HepG2 (cell line): Measurements from ENCODE around the gene MFAP1. TPM values are rescaled to one million over a fixed set of nuclear protein-coding genes. Genes with fewer than 3 reads are reported as not detected.

Experiments used
- ARNT2 ChIP-seq: sonication (generic); formaldehyde crosslinking; IDR thresholded peaks from 2 replicates; pipeline ENCODE4 v1.8.0; 2022; ENCODE audit warnings: mild to moderate bottlenecking, low read depth, missing genetic modification reagents, moderate library complexity
- DR1 ChIP-seq: sonication (generic); formaldehyde crosslinking; IDR thresholded peaks from 2 replicates; pipeline ENCODE4 v1.8.0; 2021; ENCODE audit warnings: mild to moderate bottlenecking, missing genetic modification reagents, inconsistent platforms
- GABPA ChIP-seq, 2 experiments: IDR thresholded peaks; 2 replicates each; pipeline ENCODE4 v1.6.1; 2011 to 2016; ENCODE audit warnings: low read depth in 2 of 2, low read length in 1 of 2, missing biosample characterization in 1 of 2, missing genetic modification characterization in 1 of 2
- GATAD2A ChIP-seq: IDR thresholded peaks from 2 replicates; pipeline ENCODE4 v1.6.1; 2016
- GFI1 ChIP-seq: sonication (generic); formaldehyde crosslinking; IDR thresholded peaks from 2 replicates; pipeline ENCODE4 v1.5.0; 2020; ENCODE audit warnings: missing genetic modification reagents, mild to moderate bottlenecking, borderline replicate concordance
- IRX3 ChIP-seq: sonication (generic); formaldehyde crosslinking; IDR thresholded peaks from 2 replicates; pipeline ENCODE4 v1.8.1; 2023; ENCODE audit warnings: mild to moderate bottlenecking, low read depth, missing genetic modification reagents, borderline replicate concordance
- MTA3 ChIP-seq: sonication (generic); formaldehyde crosslinking; IDR thresholded peaks from 2 replicates; pipeline ENCODE4 v1.4.0; 2020; ENCODE audit warnings: missing genetic modification reagents
- NFATC3 ChIP-seq: sonication (generic); formaldehyde crosslinking; IDR thresholded peaks from 2 replicates; pipeline ENCODE4 v1.5.1; 2020; ENCODE audit warnings: mild to moderate bottlenecking, missing genetic modification reagents
- PHB2 ChIP-seq: fragments of 450-650 bp; IDR thresholded peaks from 2 replicates; pipeline ENCODE4 v1.6.1; 2018; ENCODE audit not compliant: partially characterized antibody
- RARG ChIP-seq: sonication (generic); formaldehyde crosslinking; IDR thresholded peaks from 2 replicates; pipeline ENCODE4 v1.4.0; 2020; ENCODE audit warnings: low read depth, mild to moderate bottlenecking, missing genetic modification reagents
- RNF2 ChIP-seq: fragments of 450-650 bp; conservative IDR thresholded peaks from 2 replicates; pipeline ENCODE4 v1.6.1; 2016; ENCODE audit warnings: low read depth
- SIN3B ChIP-seq: fragments of 150-350 bp; IDR thresholded peaks from 2 replicates; pipeline ENCODE4 v1.6.1; 2014; ENCODE audit warnings: low read length
- ZFP90 ChIP-seq: sonication (generic); formaldehyde crosslinking; IDR thresholded peaks from 2 replicates; pipeline ENCODE4 v1.8.0; 2022; ENCODE audit warnings: missing genetic modification reagents, mild to moderate bottlenecking, inconsistent platforms, borderline replicate concordance
- ZFX ChIP-seq: sonication (generic); formaldehyde crosslinking; IDR thresholded peaks from 2 replicates; pipeline ENCODE4 v1.4.0; 2020; ENCODE audit warnings: mild to moderate bottlenecking, low read depth, missing genetic modification reagents, moderate library complexity
- ZNF12 ChIP-seq: sonication (generic); formaldehyde crosslinking; IDR thresholded peaks from 2 replicates; pipeline ENCODE4 v1.5.0; 2020; ENCODE audit warnings: missing genetic modification reagents
- ZNF235 ChIP-seq: sonication (generic); formaldehyde crosslinking; IDR thresholded peaks from 2 replicates; pipeline ENCODE4 v1.8.1; 2023; ENCODE audit warnings: mild to moderate bottlenecking, missing genetic modification reagents, borderline replicate concordance
- ZNF547 ChIP-seq: sonication (generic); formaldehyde crosslinking; IDR thresholded peaks from 2 replicates; pipeline ENCODE4 v1.5.1; 2020; ENCODE audit warnings: mild to moderate bottlenecking, missing genetic modification reagents
- ZNF570 ChIP-seq: sonication (generic); formaldehyde crosslinking; IDR thresholded peaks from 2 replicates; pipeline ENCODE4 v1.4.0; 2020; ENCODE audit warnings: mild to moderate bottlenecking, missing genetic modification reagents, borderline replicate concordance
- ZNF607 ChIP-seq: sonication (generic); formaldehyde crosslinking; IDR thresholded peaks from 2 replicates; pipeline ENCODE4 v1.5.1; 2020; ENCODE audit warnings: missing genetic modification reagents, mild to moderate bottlenecking, borderline replicate concordance
- ZNF615 ChIP-seq: sonication (generic); formaldehyde crosslinking; IDR thresholded peaks from 2 replicates; pipeline ENCODE4 v1.5.0; 2020; ENCODE audit warnings: mild to moderate bottlenecking, missing genetic modification reagents, borderline replicate concordance
- ZNF878 ChIP-seq: sonication (generic); formaldehyde crosslinking; IDR thresholded peaks from 2 replicates; pipeline ENCODE4 v1.8.1; 2023; ENCODE audit warnings: mild to moderate bottlenecking, missing genetic modification reagents, moderate library complexity
- polyA plus RNA-seq, 8 experiments: library from polyadenylated mRNA; depleted of rRNA in 3 of 8; stranded (reverse) in 7 of 8; unstranded in 1 of 8; fragments of >200 nt; fragmentation: Illumina TruSeq in 4 of 8; extraction: Trizol in 4 of 8; gene quantifications; 2 replicates each; pipeline versions ENCODE4 v1.2.1 to v1.2.3, GENCODE V29; 2011 to 2016; ENCODE audit warnings: low read depth in 4 of 8, missing spikeins in 1 of 8, mixed read lengths in 1 of 8; ENCODE audit not compliant: insufficient read depth in 1 of 8
- total RNA-seq, 5 experiments: library from RNA; depleted of rRNA; stranded (reverse); fragments of >200 nt; fragmentation: Illumina TruSeq; extraction: Trizol; gene quantifications; 2 replicates each; pipeline ENCODE4 v1.2.3, GENCODE V29; 2016; ENCODE audit warnings: low read depth in 1 of 5
- TF ChIP-seq, protein P1 (sequence below): IDR thresholded peaks from 2 replicates; pipeline ENCODE4 v1.6.1; 2016; ENCODE audit warnings: mild to moderate bottlenecking, missing biosample characterization, missing genetic modification reagents
- TF ChIP-seq, protein P2 (sequence below): sonication (generic); formaldehyde crosslinking; IDR thresholded peaks from 2 replicates; pipeline ENCODE4 v1.5.0; 2020; ENCODE audit warnings: missing genetic modification reagents, mild to moderate bottlenecking, borderline replicate concordance
- TF ChIP-seq, protein P3 (sequence below): sonication (generic); formaldehyde crosslinking; conservative IDR thresholded peaks from 2 replicates; pipeline ENCODE4 v1.8.1; 2023; ENCODE audit warnings: missing genetic modification reagents
- TF ChIP-seq, protein P4 (sequence below): sonication (generic); formaldehyde crosslinking; IDR thresholded peaks from 2 replicates; pipeline ENCODE4 v1.8.1; 2022; ENCODE audit warnings: low read depth, mild to moderate bottlenecking, missing genetic modification reagents

Gene MFAP1
- total and polyA plus RNA-seq, 2 of the 13 experiments (the other 11 are each of a cell fraction or from before 2014, with no cell fraction given), result 11.8 to 39.5 TPM

DNA sequence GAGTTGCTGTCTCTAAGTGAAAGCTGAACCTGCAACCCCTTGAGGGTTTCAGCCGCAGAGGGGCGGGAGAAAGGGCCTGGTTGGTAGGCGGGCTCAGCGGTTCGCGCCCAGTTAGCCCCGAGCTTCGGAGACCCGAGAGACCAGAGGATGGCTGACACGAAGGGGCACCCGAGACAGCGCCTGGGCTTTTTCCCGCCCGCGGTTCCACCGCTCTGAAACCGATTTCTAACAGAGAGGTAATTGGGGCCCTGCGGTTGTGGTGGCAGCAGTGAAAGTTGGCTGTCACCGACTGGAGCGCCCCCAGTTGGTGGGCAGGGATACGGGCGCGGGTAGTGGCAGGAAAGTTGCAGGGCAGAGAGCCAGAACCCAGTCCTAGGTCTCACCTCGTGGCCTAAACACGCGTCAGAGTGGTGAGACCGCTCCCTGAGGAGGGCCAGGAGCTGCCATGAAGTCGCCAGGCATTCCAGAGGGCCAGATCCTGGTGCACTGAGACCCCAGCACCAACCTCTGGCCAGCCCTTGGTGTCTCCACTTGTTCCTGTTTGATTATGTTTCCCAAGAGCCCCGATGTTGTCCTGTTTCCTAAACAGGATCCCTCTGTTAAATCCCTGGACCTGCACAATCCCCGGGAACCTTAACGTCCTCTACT, 47.1 kb downstream of the MFAP1 start (continued):
- TF ChIP-seq, protein P1, sequence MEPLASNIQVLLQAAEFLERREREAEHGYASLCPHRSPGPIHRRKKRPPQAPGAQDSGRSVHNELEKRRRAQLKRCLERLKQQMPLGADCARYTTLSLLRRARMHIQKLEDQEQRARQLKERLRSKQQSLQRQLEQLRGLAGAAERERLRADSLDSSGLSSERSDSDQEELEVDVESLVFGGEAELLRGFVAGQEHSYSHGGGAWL (CRISPR knock-in tag), result no peak; the same call in 1 of the 2 replicates
- TF ChIP-seq ZFP90 (CRISPR knock-in tag) (peak; percentile 60), ZFX (peak; percentile 84), ZNF570 (CRISPR knock-in tag) (no peak), RNF2 (0 out of 2 replicates have a peak, but pooled peaks have one; percentile 57), ZNF878 (CRISPR knock-in tag) (no peak), IRX3 (peak; percentile 46; the same call in 1 of the 2 replicates), ZNF615 (CRISPR knock-in tag) (no peak), ZNF12 (CRISPR knock-in tag) (peak; percentile 39; the same call in 1 of the 2 replicates), ARNT2 (peak; percentile 23; the same call in 1 of the 2 replicates), ZNF607 (CRISPR knock-in tag) (no peak), GFI1 (CRISPR knock-in tag) (no peak), SIN3B (no peak), GABPA (IDR thresholded peaks at IDR 0.05; ENCODE audit: low read depth, low read length) (no peak), GABPA (CRISPR knock-in tag; IDR thresholded peaks at IDR 0.05; ENCODE audit: low read depth) (peak; percentile 40; the same call in 1 of the 2 replicates), ZNF235 (CRISPR knock-in tag) (no peak), NFATC3 (CRISPR knock-in tag) (peak; percentile 83; the same call in 1 of the 2 replicates), PHB2 (no peak), ZNF547 (peak; percentile 80), GATAD2A (CRISPR knock-in tag) (peak; percentile 46; the same call in 1 of the 2 replicates), MTA3 (CRISPR knock-in tag) (no peak), DR1 (CRISPR knock-in tag) (no peak), RARG (CRISPR knock-in tag) (0 out of 2 replicates have a peak, but pooled peaks have one; percentile 72)
- TF ChIP-seq, protein P2, sequence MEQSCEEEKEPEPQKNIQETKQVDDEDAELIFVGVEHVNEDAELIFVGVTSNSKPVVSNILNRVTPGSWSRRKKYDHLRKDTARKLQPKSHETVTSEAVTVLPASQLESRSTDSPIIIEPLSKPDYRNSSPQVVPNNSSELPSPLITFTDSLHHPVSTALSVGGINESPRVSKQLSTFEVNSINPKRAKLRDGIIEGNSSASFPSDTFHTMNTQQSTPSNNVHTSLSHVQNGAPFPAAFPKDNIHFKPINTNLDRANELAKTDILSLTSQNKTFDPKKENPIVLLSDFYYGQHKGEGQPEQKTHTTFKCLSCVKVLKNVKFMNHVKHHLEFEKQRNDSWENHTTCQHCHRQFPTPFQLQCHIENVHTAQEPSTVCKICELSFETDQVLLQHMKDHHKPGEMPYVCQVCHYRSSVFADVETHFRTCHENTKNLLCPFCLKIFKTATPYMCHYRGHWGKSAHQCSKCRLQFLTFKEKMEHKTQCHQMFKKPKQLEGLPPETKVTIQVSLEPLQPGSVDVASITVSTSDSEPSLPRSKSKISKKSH (CRISPR knock-in tag), result peak; percentile 84
- TF ChIP-seq, protein P3, sequence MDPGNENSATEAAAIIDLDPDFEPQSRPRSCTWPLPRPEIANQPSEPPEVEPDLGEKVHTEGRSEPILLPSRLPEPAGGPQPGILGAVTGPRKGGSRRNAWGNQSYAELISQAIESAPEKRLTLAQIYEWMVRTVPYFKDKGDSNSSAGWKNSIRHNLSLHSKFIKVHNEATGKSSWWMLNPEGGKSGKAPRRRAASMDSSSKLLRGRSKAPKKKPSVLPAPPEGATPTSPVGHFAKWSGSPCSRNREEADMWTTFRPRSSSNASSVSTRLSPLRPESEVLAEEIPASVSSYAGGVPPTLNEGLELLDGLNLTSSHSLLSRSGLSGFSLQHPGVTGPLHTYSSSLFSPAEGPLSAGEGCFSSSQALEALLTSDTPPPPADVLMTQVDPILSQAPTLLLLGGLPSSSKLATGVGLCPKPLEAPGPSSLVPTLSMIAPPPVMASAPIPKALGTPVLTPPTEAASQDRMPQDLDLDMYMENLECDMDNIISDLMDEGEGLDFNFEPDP (CRISPR knock-in tag), result no peak
- TF ChIP-seq, protein P4, sequence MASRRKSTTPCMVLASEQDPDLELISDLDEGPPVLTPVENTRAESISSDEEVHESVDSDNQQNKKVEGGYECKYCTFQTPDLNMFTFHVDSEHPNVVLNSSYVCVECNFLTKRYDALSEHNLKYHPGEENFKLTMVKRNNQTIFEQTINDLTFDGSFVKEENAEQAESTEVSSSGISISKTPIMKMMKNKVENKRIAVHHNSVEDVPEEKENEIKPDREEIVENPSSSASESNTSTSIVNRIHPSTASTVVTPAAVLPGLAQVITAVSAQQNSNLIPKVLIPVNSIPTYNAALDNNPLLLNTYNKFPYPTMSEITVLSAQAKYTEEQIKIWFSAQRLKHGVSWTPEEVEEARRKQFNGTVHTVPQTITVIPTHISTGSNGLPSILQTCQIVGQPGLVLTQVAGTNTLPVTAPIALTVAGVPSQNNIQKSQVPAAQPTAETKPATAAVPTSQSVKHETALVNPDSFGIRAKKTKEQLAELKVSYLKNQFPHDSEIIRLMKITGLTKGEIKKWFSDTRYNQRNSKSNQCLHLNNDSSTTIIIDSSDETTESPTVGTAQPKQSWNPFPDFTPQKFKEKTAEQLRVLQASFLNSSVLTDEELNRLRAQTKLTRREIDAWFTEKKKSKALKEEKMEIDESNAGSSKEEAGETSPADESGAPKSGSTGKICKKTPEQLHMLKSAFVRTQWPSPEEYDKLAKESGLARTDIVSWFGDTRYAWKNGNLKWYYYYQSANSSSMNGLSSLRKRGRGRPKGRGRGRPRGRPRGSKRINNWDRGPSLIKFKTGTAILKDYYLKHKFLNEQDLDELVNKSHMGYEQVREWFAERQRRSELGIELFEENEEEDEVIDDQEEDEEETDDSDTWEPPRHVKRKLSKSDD (CRISPR knock-in tag), result no peak
